ENCODE results near the gene DGKZ. TPM values are rescaled to one million over a fixed set of nuclear protein-coding genes. Genes with fewer than 3 reads are reported as not detected.

Gene DGKZ
- total and polyA plus RNA-seq, 4 donors: 4.6 to 24.3 (median 14.4) TPM

GRCh38 chr11:46298699-46299433 lies 48.4 kb upstream of the DGKZ start (continued):
- no peak for TF ChIP-seq FOXA1 (IDR thresholded peaks at IDR 0.05)
- TF ChIP-seq JUND (IDR thresholded peaks at IDR 0.05): no peak
- no peak for TF ChIP-seq REST (IDR thresholded peaks at IDR 0.05)
- no peak for TF ChIP-seq ATF3 (IDR thresholded peaks at IDR 0.05)

GRCh38 chr11:46299451-46299961 lies 47.8 kb upstream of the DGKZ start:
- no peaks in the 10 kb centered on the region for H3K36me3 ChIP-seq (ENCODE audit: control insufficient read depth in 4 of 4, insufficient read depth in 3 of 4, low read depth in 1 of 4, low read length in 3 of 4)
- no peak overlapping the region for H3K4me3 ChIP-seq (ENCODE audit: low read depth in 1 of 3, low read length in 3 of 3)
- H3K27ac ChIP-seq (ENCODE audit: low read depth in 1 of 2, low read length in 2 of 2): no peak overlapping the region
- DNase-seq (ENCODE audit: low spot score): no peak
- TF ChIP-seq MAX (IDR thresholded peaks at IDR 0.05): no peak
- no peak for TF ChIP-seq HNF4G (IDR thresholded peaks at IDR 0.05)
- no peak for TF ChIP-seq FOXA1 (IDR thresholded peaks at IDR 0.05)
- TF ChIP-seq ZBTB33 (IDR thresholded peaks at IDR 0.05): no peak
- no peak for TF ChIP-seq RXRA (IDR thresholded peaks at IDR 0.05)
- TF ChIP-seq NR2F2 (IDR thresholded peaks at IDR 0.05): no peak
- no peak for TF ChIP-seq TAF1 (conservative IDR thresholded peaks at IDR 0.05)
- no peak for TF ChIP-seq RAD21 (IDR thresholded peaks at IDR 0.05)
- no peak for TF ChIP-seq FOXA2 (IDR thresholded peaks at IDR 0.05)
- no peak for TF ChIP-seq YY1 (IDR thresholded peaks at IDR 0.05)
- TF ChIP-seq GABPA (IDR thresholded peaks at IDR 0.05 in 1 of 2, conservative IDR thresholded peaks at IDR 0.05 in 1 of 2): no peak
- no peak for TF ChIP-seq JUND (IDR thresholded peaks at IDR 0.05)
- no peak for TF ChIP-seq CTCF (IDR thresholded peaks at IDR 0.05; ENCODE audit: low read depth, low read length, missing input control)
- TF ChIP-seq EGR1 (IDR thresholded peaks at IDR 0.05; ENCODE audit: low read depth in 2 of 2): no peak
- no peak for TF ChIP-seq REST (IDR thresholded peaks at IDR 0.05)
- no peak for TF ChIP-seq HNF4A (conservative IDR thresholded peaks at IDR 0.05)
- peaks cover 2 to 11% (median 3%) of the 10 kb centered on the region in 4 donors for H3K4me1 ChIP-seq (ENCODE audit: control insufficient read depth in 4 of 4, insufficient read depth in 4 of 4, low read length in 3 of 4)
- H3K9me3 ChIP-seq (ENCODE audit: control insufficient read depth in 4 of 4, low read length in 3 of 4): no peaks in the 10 kb centered on the region
- H3K9ac ChIP-seq (ENCODE audit: low read depth in 1 of 2, low read length in 2 of 2): no peak overlapping the region
- WGBS: 75% methylated on average over 5 of the region's 5 CpGs
- peaks cover 0 to 12% (median 6%) of the 10 kb centered on the region in 4 donors for H3K27me3 ChIP-seq (ENCODE audit: control insufficient read depth in 4 of 4, insufficient read depth in 4 of 4, low read length in 3 of 4)

All from liver (tissue), 9 donors.